HG02970 (cell line): ENCODE results near the gene LRRC8D.
"Not testable (repeated sequence)": the region's sequence is repeated elsewhere in the genome, so short reads cannot be mapped to it uniquely, and the experiment has no call there.

Experiments
- ATAC-seq: cut with Tn5 transposase; IDR thresholded peaks from one replicate; pipeline ENCODE4 v1.9.1; 2021; ENCODE audit warnings: mild to moderate bottlenecking, moderate library complexity, moderate number of reproducible peaks; ENCODE audit not compliant: unreplicated experiment, low FRiP score

The LRRC8D gene

DNA sequence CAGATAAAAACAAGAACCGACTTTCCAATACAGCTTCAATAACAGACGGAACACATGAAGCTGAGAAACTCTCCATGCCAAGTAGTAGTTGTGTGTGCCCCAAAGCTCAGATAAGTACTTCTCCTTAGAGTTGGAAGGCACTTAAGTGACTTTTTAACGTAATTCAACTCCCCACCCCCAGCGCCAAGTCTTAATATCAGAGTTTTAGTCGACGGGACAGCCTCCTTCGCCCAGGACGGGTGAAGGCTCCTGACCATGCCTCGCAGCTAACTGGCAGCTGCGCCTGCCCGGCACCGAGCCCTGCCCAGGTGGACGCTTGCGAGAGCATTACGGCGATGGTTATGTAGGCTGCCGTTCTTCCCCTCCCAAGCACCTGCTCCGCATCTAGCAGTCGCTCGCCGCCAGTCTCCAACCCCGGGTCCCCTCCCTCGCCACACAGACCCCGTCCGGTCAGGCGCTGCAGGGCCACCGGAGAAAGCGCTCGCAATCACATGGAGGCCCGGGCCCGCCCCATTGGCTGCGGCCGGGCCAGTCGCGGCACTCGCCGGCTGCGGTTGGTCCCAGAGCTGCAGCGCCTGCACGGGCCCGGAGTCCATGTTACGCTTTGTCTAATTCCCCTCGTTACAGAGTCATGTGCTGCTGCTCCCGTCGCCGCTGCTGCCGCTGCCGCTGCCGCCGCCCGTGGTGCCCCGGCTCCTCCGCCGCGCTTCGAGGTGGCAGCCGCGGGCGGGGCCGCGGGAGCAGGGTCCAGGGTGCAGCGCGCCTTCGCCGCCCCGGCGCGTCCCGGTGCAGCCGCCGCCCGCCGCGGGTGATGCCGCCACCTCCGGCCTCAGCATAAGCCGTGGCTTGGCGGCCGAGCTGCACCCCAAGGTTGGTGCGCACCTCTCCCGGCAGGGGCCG is at the start of gene LRRC8D:
Gene LRRC8D (plus strand): TSS at position 611 of the 900 bp plus-strand sequence. CDS start 112,037 bp downstream, outside the sequence.
- peak; percentile 68 for ATAC-seq

DNA sequence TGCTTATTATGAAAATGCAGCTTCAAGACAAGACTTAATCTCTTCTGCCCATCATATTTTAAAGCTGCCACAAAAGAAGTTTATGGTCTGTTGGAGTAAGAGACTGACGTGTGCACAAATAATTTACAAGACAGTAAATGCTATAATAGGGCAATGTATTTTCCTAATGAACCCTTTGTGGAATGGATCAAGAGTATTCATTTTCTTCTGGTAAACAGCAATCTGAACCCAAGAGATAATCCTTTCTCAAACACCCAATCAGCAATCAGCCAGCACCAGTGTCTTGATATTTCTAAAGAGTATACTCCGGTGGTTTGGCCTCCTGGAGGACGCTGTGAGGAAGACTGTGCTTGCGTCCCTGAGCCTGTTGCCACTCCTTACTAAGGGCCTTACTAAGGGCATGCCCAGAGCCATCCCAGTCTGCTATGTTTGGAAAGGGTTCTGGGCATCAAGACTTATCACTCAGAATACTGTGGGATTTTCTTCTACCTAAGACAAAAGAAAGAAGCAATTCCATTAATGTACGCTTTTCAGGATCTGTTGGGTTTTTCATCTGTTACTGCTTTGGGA is 48.8 kb upstream of the LRRC8D start:
- no peak for ATAC-seq

DNA sequence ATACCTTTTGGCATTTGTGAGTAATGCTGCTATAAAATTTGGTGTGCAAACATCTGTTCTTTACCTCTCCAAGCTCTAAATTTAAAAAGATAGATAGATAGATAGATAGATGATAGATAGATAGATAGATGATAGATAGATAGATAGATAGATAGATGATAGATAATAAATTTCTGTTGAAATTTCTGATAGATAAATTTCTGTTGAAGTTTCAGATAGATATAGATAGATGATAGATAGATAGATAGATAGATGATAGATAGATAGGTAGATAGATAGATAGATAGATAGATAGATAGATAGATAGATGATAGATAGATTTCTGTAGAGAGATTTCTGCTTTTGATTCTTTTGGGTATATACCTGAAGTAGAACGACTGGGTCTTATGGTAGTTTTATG is 44.7 kb upstream of the LRRC8D start:
- ATAC-seq: not testable (repeated sequence)

DNA sequence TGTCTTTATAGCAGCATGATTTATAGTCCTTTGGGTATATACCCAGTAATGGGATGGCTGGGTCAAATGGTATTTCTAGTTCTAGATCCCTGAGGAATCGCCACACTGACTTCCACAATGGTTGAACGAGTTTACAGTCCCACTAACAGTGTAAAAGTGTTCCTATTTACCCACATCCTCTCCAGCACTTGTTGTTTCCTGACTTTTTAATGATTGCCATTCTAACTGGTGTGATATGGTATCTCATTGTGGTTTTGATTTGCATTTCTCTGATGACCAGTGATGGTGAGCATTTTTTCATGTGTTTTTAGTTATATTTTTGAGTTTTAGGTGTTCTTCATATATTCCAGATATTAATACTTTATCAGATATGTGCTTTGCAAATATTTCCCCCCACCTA is 43.6 kb upstream of the LRRC8D start:
- ATAC-seq: not testable (repeated sequence)

- ATAC-seq: no peak
These were observed 41.5 kb upstream of the LRRC8D start for GRCh38 chr1:89779151-89779940.

DNA sequence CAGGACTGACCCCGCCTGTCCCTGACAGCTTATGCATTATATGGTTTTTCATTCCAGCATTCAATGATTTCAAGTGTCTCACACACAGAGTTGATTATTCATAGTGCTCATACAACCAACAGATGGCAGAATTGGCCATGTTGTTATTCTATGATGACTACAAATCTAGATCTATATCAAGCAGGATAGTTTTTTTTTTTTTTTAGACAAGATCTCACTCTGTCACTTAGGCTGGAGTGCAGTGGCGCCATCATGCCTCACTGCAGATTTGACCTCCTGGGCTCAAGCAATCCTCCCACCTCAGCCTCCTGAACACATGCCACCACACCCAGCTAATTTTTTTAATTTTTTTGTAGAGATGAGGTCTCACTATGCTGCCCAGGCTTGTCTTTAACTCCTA is 40.1 kb upstream of the LRRC8D start:
- no peak for ATAC-seq

DNA sequence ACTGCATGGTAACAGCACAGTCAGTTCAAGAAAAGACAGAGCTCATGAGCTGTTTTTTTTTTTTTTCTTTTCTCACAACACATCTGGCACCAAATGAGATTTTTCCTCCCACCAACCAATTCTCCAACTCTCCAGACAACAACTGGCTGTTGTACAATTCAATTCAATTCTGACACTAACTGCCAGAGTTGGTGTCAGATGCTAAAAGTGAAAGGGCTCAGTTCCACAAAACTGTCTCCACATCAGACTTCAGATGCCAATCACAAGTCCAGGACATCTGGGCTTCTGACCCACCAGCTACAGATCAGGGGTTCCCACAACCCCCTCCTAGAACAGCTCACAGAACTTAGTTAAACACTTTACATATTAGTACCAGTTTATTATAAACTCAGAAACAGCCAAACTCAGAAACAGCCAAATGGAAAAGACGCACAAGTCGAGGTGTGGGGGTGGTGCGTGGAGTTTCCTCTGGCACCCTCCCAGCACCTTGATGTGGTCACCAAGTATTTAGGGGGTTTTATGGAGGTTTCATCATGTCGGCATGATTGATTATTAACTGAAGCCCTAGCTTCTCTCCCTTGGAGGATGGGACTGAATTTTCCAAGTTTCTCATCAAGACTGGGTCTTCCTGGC is 39.2 kb upstream of the LRRC8D start:
- peak; percentile 64 for ATAC-seq

GRCh38 chr1:89786628-89787214 is 34.1 kb upstream of the LRRC8D start:
- ATAC-seq: no peak

GRCh38 chr1:89790592-89790991 is 30.2 kb upstream of the LRRC8D start:
- ATAC-seq: no peak

DNA sequence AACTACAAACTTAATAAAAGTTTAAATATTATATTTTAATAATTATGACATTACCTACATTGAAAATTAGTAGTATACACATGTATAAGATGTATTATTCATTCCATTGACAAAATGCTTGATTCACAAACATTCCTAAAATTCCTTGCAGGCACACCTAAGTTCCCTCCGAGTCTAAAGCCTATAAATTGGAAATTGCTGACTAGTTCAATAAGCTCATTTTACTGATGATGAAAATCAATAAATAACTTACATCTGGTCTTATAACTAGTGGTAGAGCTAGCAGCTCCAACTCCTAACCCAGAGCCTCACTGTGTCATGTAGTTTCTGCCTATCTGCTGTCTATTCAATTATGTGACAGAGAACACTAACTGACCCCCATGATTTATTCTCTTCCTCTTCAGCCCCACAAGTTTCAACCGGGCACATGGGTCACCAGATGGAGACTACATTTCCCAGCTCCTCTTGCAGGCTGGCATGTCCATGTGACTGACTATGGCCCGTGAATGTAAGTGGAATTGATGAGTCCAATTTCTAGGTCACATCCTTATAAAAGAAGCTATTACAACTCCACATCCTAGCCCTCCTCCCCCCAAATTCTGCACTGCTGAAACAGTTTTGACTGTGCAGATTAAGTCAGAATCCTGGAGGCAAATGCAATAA is 29.6 kb upstream of the LRRC8D start:
- no peak for ATAC-seq

DNA sequence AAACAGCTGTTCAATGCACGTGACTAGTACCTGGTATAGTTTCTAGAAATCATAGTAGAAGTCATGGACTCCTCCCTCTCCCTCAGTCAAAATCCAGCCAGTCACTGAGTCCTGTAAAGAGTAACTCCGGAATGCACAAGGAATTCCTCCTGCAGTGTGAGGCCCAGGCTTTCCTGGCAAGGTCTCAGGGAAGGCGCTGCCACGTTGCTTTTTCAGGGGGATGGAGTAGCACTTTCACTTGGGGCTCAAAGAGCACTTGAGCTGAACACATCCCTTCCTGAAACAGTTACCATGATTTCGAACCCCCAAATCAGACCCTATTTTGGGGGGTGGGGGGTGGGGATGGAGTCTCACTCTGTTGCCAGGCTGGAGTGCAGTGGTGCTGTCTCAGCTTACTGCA is 26.4 kb upstream of the LRRC8D start:
- no peak for ATAC-seq

DNA sequence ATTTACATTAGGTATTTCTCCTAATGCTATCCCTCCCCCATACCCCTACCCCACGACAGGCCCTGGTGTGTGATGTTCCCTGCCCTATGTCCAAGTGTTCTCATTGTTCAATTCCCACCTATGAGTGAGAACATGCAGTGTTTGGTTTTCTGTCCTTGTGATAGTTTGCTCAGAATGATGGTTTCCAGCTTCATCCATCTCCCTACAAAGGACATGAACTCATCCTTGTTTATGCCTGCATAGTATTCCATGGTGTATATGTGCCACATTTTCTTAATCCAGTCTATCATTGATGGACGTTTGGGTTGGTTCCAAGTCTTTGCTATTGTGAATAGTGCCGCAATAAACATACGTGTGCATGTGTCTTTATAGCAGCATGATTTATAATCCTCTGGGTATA is 25.3 kb upstream of the LRRC8D start:
- not testable (repeated sequence) for ATAC-seq

DNA sequence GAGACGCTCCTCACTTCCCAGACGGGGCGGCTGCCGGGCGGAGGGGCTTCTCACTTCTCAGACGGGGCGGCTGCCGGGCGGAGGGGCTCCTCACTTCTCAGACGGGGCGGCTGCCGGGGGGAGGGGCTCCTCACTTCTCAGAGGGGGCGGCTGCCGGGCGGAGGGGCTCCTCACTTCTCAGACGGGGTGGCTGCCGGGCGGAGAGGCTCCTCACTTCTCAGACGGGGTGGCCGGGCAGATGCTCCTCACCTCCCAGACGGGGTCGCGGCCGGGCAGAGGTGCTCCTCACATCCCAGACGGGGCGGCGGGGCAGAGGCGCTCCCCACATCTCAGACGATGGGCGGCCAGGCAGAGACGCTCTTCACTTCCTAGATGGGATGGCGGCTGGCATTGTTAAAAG is 23.0 kb upstream of the LRRC8D start:
- not testable (repeated sequence) for ATAC-seq

DNA sequence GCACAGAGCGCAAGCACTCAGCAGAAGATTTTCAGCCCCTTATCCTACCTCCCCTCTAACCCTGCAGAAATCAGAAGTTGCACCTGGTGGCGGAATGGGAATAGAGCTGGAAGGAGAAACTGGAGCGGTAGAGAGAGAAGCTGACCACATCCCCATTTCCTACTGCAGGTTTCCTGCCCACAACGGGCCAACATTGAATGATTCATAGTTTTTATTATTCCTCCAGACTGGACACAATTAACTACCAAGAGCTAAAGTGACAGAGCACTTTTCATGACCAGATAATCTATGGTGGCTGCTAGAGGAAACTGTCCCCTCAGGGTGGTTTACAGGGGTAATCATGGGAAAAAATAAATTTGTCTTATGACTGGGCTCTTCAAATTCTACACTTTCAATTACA is 21.3 kb upstream of the LRRC8D start:
- no peak for ATAC-seq

DNA sequence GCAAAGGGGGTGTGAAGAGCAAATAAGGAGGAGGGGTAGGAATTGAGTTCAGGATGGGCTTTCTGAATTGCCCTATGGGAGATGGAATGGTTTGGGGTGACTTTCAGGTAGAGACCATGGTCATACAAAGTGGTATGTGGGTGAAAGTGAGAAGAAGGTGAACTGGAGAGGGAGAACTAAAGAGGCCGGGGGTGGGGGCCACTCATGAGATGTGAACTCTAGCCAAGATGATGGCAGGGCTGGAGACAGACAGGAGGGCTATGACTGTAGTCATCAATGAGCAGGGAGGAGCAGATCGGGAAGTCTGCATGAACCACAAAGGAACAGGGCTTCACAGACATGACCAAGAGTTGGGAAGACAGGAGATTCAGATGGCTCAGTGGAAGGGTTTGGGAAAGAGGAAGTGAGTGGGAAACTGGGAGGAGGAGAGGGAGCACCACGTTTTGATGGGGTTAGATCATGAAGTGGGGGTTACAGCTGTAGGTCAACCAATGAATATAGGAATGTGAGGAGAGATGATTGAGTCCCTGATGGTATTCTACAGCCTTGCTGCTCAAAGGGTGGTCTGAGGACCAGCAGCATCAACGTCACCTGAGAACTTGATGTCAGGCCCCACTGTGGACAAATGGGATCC is 20.7 kb upstream of the LRRC8D start:
- ATAC-seq: no peak

GRCh38 chr1:89800718-89801117 is 20.1 kb upstream of the LRRC8D start:
- ATAC-seq: no peak

DNA sequence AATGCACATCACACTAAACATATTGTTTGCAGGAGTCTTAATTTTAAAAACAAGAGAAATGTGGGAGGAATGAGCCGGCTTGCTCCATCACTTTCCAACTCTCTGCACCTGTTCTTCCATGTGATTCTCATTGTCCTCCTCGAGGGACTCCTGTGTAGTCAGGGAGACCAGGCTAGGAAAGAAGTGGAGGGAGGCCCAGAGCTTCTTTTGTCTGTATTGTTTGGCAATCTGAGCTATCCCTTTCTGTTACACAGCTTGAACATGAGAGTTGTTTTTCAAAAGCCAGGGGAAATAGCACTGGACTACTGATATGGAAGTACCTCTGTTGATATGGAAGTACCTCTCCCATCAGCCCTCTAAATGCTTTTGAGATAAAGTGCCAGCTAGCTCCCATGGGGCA is 18.8 kb upstream of the LRRC8D start:
- ATAC-seq: no peak

- no peak for ATAC-seq
These were observed 18.0 kb upstream of the LRRC8D start for GRCh38 chr1:89802841-89803240.

DNA sequence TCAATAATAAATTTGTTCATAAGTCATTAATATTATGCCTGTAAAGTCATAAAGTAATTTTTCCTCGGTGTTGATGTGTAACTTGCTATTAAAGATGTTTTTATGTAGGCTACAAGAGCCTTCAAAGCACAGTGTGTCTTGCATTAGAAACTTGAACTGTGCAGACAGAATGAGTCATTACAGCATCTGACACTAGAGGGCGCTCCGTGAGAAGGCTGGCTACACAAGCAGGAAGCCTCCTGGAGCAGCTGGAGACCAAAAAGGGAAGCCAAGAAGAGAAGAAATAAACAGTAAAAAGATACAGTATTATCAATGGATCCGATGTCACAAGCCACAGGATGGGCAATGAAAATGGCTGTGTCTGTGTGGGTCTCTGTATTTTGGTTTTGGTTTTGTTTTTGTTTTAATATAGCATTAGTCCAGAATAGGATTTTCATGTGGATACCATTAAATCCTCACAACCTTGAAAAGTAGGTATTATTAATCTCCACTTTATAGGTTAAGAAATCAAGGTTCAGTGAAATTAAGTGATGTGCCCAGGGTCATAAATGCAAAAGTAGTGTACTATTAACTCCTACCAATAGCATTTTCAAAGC is 16.1 kb upstream of the LRRC8D start:
- ATAC-seq: peak; percentile 69
